ENCODE measurements around the gene CD109.
"Not testable (repeated sequence)": the region's sequence is repeated elsewhere in the genome, so short reads cannot be mapped to it uniquely, and the experiment has no call there.

Gene CD109

GRCh38 chr6:73669005-73669404 lies 27.0 kb upstream of the CD109 start:
- TF ChIP-seq ZNF274 (IDR thresholded peaks at IDR 0.05; ENCODE audit: low read depth, low read length) = no peak
- no peak overlapping the region for H3K4me3 ChIP-seq (ENCODE audit: low read length)

GRCh38 chr6:73671911-73672685 lies 23.9 kb upstream of the CD109 start:
- TF ChIP-seq ZNF274 (IDR thresholded peaks at IDR 0.05; ENCODE audit: low read depth, low read length) = no peak

GRCh38 chr6:73675466-73676098 lies 20.4 kb upstream of the CD109 start:
- no peak for TF ChIP-seq ZNF274 (IDR thresholded peaks at IDR 0.05; ENCODE audit: low read depth, low read length)
- no peak overlapping the region for H3K4me3 ChIP-seq (ENCODE audit: low read length)

More at GRCh38 chr6:73671911-73672685, 23.9 kb upstream of the CD109 start:
- H3K4me3 ChIP-seq (ENCODE audit: low read length) = no peak overlapping the region

GRCh38 chr6:73679009-73679408 lies 17.0 kb upstream of the CD109 start:
- TF ChIP-seq ZNF274 (IDR thresholded peaks at IDR 0.05; ENCODE audit: low read depth, low read length) = no peak
- H3K4me3 ChIP-seq (ENCODE audit: low read length) = no peak overlapping the region

GRCh38 chr6:73679846-73680245 lies 16.2 kb upstream of the CD109 start:
- not testable (repeated sequence) for H3K4me3 ChIP-seq (ENCODE audit: low read length)

- no peak for TF ChIP-seq ZNF274 (IDR thresholded peaks at IDR 0.05; ENCODE audit: low read depth, low read length)
- H3K4me3 ChIP-seq (ENCODE audit: low read length) = no peak overlapping the region
Observed at GRCh38 chr6:73680289-73680918, 15.6 kb upstream of the CD109 start.

- not testable (repeated sequence) for H3K4me3 ChIP-seq (ENCODE audit: low read length)
Observed at GRCh38 chr6:73683574-73683973, 12.4 kb upstream of the CD109 start.

- TF ChIP-seq ZNF274 (IDR thresholded peaks at IDR 0.05; ENCODE audit: low read depth, low read length) = no peak
- no peak overlapping the region for H3K4me3 ChIP-seq (ENCODE audit: low read length)
Observed at GRCh38 chr6:73688351-73688750, 7.7 kb upstream of the CD109 start.

GRCh38 chr6:73690056-73690455 lies 5.9 kb upstream of the CD109 start:
- no peak for TF ChIP-seq ZNF274 (IDR thresholded peaks at IDR 0.05; ENCODE audit: low read depth, low read length)
- no peak overlapping the region for H3K4me3 ChIP-seq (ENCODE audit: low read length)

GRCh38 chr6:73691512-73691911 lies 4.5 kb upstream of the CD109 start:
- no peak overlapping the region for H3K4me3 ChIP-seq (ENCODE audit: low read length)
- TF ChIP-seq ZNF274 (IDR thresholded peaks at IDR 0.05; ENCODE audit: low read depth, low read length) = no peak

GRCh38 chr6:73694711-73695411 lies 1.1 kb upstream of the CD109 start:
- no peak for TF ChIP-seq ZNF274 (IDR thresholded peaks at IDR 0.05; ENCODE audit: low read depth, low read length)
- no peak overlapping the region for H3K4me3 ChIP-seq (ENCODE audit: low read length)

GRCh38 chr6:73696966-73697655 lies 1.1 kb downstream of the CD109 start:
- peak overlapping the region; percentile 44 for H3K4me3 ChIP-seq (ENCODE audit: low read length)
- no peak for TF ChIP-seq ZNF274 (IDR thresholded peaks at IDR 0.05; ENCODE audit: low read depth, low read length)

- H3K4me3 ChIP-seq (ENCODE audit: low read length) = no peak overlapping the region
Observed at GRCh38 chr6:73699676-73700459, 3.9 kb downstream of the CD109 start.

More at GRCh38 chr6:73699676-73700459, 3.9 kb downstream of the CD109 start:
- no peak for TF ChIP-seq ZNF274 (IDR thresholded peaks at IDR 0.05; ENCODE audit: low read depth, low read length)
